ENCODE data around the gene KDM1B.
A peak's percentile ranks its signal among the peaks of the same experiment; 100 is the strongest.
"Not testable (repeated sequence)": the region's sequence is repeated elsewhere in the genome, so short reads cannot be mapped to it uniquely, and the experiment has no call there.

Gene KDM1B

GRCh38 chr6:18148304-18149025 lies 6.8 kb upstream of the KDM1B start:
- FAIRE-seq (peak; percentile 51), DNase-seq (ENCODE audit: insufficient read length, low spot score) (peak; percentile 67)

GRCh38 chr6:18151391-18151790 lies 3.8 kb upstream of the KDM1B start:
- FAIRE-seq; DNase-seq (ENCODE audit: insufficient read length, low spot score): not testable (repeated sequence)

- FAIRE-seq (no peak), DNase-seq (ENCODE audit: insufficient read length, low spot score) (no peak)
Observed at GRCh38 chr6:18151801-18152200, 3.4 kb upstream of the KDM1B start.

GRCh38 chr6:18153311-18153703 lies 1.9 kb upstream of the KDM1B start:
- DNase-seq (ENCODE audit: insufficient read length, low spot score): no peak

GRCh38 chr6:18154507-18155149 lies 594 bp upstream of the KDM1B start, which contains the start of gene TPMT:
TSS of gene TPMT (minus strand) at chr6:18155077. CDS start at chr6:18149127, 5,950 bp downstream.
- DNase-seq (ENCODE audit: insufficient read length, low spot score) (no peak), FAIRE-seq (peak; percentile 90)

More at GRCh38 chr6:18153311-18153703, 1.9 kb upstream of the KDM1B start:
- no peak for FAIRE-seq

GRCh38 chr6:18155864-18156421 lies 721 bp downstream of the KDM1B start:
- DNase-seq (ENCODE audit: insufficient read length, low spot score): peak; percentile 67
- peak; percentile 65 for FAIRE-seq

- FAIRE-seq (peak; percentile 55), DNase-seq (ENCODE audit: insufficient read length, low spot score) (no peak)
Observed at GRCh38 chr6:18160911-18161310, 5.7 kb downstream of the KDM1B start.

- FAIRE-seq (no peak), DNase-seq (ENCODE audit: insufficient read length, low spot score) (no peak)
Observed at GRCh38 chr6:18161431-18161830, 6.2 kb downstream of the KDM1B start.

- FAIRE-seq (no peak), DNase-seq (ENCODE audit: insufficient read length, low spot score) (no peak)
Observed at GRCh38 chr6:18162401-18162800, 7.2 kb downstream of the KDM1B start.

- FAIRE-seq (no peak), DNase-seq (ENCODE audit: insufficient read length, low spot score) (no peak)
Observed at GRCh38 chr6:18165751-18166150, 10.5 kb downstream of the KDM1B start.

- DNase-seq (ENCODE audit: insufficient read length, low spot score) (no peak), FAIRE-seq (no peak)
Observed at GRCh38 chr6:18166312-18167036, 11.3 kb downstream of the KDM1B start.

- DNase-seq (ENCODE audit: insufficient read length, low spot score): no peak
- FAIRE-seq: no peak
Observed at GRCh38 chr6:18168264-18168663, 13.0 kb downstream of the KDM1B start.

GRCh38 chr6:18171871-18172270 lies 16.6 kb downstream of the KDM1B start:
- no peak for FAIRE-seq
- DNase-seq (ENCODE audit: insufficient read length, low spot score): no peak

GRCh38 chr6:18176198-18176597 lies 21.0 kb downstream of the KDM1B start:
- FAIRE-seq; DNase-seq (ENCODE audit: insufficient read length, low spot score): not testable (repeated sequence)

GRCh38 chr6:18177286-18177965 lies 22.2 kb downstream of the KDM1B start:
- FAIRE-seq (no peak), DNase-seq (ENCODE audit: insufficient read length, low spot score) (no peak)

GRCh38 chr6:18178960-18179615 lies 23.9 kb downstream of the KDM1B start:
- FAIRE-seq (no peak), DNase-seq (ENCODE audit: insufficient read length, low spot score) (no peak)

- no peak for DNase-seq (ENCODE audit: insufficient read length, low spot score)
- FAIRE-seq: no peak
Observed at GRCh38 chr6:18179770-18180356, 24.6 kb downstream of the KDM1B start.

GRCh38 chr6:18182568-18182967 lies 27.3 kb downstream of the KDM1B start:
- FAIRE-seq: no peak

GRCh38 chr6:18183766-18184165 lies 28.5 kb downstream of the KDM1B start:
- FAIRE-seq (no peak), DNase-seq (ENCODE audit: insufficient read length, low spot score) (no peak)

More at GRCh38 chr6:18182568-18182967, 27.3 kb downstream of the KDM1B start:
- DNase-seq (ENCODE audit: insufficient read length, low spot score): no peak

- FAIRE-seq: no peak
- no peak for DNase-seq (ENCODE audit: insufficient read length, low spot score)
Observed at GRCh38 chr6:18185624-18186023, 30.4 kb downstream of the KDM1B start.
